Measurements from ENCODE around the gene SSR1. TPM values are rescaled to one million over a fixed set of nuclear protein-coding genes. Genes with fewer than 3 reads are reported as not detected.

The SSR1 gene
- total and polyA plus RNA-seq, 2 experiments from 2014 or later: 65.3 to 70.2 TPM

DNA sequence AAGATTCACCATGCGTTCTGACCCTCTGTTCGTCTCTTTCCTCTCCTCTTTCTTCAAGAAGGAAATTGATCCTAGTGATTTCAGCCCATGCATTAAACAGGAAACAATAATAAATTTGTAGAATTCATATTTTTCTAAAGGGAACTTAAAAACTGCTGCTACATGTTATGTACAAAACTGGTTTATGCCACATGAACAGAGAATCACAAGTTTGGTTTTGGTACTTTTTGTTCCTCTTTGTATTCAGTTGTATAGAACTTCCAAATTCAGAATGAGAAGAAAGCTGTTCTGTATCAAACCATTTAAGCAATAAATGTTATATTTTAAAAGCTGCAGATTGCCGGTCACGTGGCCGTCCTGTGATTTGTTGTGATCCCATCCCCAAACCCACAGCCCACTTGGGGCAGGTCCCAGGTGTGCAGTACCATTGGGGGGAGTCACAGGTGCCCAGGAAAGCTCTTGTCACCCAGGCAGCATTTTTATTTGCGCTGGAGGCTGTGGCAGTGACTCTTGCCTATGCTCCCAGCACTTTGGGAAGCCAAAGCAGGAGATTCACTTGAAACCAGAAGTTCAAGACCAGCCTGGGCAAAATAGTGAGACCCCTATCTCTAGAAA lies 61.2 kb downstream of the SSR1 start:
- H3K9me2 ChIP-seq (ENCODE audit: insufficient read depth): no peaks in the 10 kb centered on the region
- Mint-ChIP-seq H3K27me3 (ENCODE audit: insufficient read depth, low read depth, poor library complexity) (peaks cover 9% of the 10 kb centered on the region), H3K36me3 (ENCODE audit: low read depth) (peaks cover 17% of the 10 kb centered on the region; the same call in 2 of the 3 replicates), H3K9me3 (peaks cover 19% of the 10 kb centered on the region; the same call in 2 of the 3 replicates), H3K4me3 (no peak overlapping the region), H3K4me1 (no peaks in the 10 kb centered on the region), H3K27ac (no peak overlapping the region)
- no peak overlapping the region for H3K4me2 ChIP-seq
- no peak for ATAC-seq
- no peaks in the 10 kb centered on the region for H3K27me3 ChIP-seq (ENCODE audit: insufficient read depth)
- TF ChIP-seq ZNF331 (CRISPR knock-in tag; IDR thresholded peaks at IDR 0.05; ENCODE audit: low read depth) (no peak), STAT1 (IDR thresholded peaks at IDR 0.05; ENCODE audit: unreplicated experiment) (no peak), CREB1 (CRISPR knock-in tag; IDR thresholded peaks at IDR 0.05; ENCODE audit: low read depth) (no peak), NANOG (IDR thresholded peaks at IDR 0.05; ENCODE audit: borderline replicate concordance) (no peak), EZH2phosphoT487 (IDR thresholded peaks at IDR 0.05; ENCODE audit: unreplicated experiment) (no peak), EZH2 (IDR thresholded peaks at IDR 0.05; ENCODE audit: low read depth, unreplicated experiment) (no peak), CTCF (conservative IDR thresholded peaks at IDR 0.05; ENCODE audit: low read depth in 2 of 2) (no peak), JUNB (IDR thresholded peaks at IDR 0.05; ENCODE audit: unreplicated experiment) (no peak), POLR2AphosphoS5 (IDR thresholded peaks at IDR 0.05; ENCODE audit: low read depth) (no peak), ZNF114 (CRISPR knock-in tag; IDR thresholded peaks at IDR 0.05) (no peak)
- TF ChIP-seq, protein P1, sequence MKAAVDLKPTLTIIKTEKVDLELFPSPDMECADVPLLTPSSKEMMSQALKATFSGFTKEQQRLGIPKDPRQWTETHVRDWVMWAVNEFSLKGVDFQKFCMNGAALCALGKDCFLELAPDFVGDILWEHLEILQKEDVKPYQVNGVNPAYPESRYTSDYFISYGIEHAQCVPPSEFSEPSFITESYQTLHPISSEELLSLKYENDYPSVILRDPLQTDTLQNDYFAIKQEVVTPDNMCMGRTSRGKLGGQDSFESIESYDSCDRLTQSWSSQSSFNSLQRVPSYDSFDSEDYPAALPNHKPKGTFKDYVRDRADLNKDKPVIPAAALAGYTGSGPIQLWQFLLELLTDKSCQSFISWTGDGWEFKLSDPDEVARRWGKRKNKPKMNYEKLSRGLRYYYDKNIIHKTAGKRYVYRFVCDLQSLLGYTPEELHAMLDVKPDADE (IDR thresholded peaks at IDR 0.05): no peak
- TF ChIP-seq, protein P2, sequence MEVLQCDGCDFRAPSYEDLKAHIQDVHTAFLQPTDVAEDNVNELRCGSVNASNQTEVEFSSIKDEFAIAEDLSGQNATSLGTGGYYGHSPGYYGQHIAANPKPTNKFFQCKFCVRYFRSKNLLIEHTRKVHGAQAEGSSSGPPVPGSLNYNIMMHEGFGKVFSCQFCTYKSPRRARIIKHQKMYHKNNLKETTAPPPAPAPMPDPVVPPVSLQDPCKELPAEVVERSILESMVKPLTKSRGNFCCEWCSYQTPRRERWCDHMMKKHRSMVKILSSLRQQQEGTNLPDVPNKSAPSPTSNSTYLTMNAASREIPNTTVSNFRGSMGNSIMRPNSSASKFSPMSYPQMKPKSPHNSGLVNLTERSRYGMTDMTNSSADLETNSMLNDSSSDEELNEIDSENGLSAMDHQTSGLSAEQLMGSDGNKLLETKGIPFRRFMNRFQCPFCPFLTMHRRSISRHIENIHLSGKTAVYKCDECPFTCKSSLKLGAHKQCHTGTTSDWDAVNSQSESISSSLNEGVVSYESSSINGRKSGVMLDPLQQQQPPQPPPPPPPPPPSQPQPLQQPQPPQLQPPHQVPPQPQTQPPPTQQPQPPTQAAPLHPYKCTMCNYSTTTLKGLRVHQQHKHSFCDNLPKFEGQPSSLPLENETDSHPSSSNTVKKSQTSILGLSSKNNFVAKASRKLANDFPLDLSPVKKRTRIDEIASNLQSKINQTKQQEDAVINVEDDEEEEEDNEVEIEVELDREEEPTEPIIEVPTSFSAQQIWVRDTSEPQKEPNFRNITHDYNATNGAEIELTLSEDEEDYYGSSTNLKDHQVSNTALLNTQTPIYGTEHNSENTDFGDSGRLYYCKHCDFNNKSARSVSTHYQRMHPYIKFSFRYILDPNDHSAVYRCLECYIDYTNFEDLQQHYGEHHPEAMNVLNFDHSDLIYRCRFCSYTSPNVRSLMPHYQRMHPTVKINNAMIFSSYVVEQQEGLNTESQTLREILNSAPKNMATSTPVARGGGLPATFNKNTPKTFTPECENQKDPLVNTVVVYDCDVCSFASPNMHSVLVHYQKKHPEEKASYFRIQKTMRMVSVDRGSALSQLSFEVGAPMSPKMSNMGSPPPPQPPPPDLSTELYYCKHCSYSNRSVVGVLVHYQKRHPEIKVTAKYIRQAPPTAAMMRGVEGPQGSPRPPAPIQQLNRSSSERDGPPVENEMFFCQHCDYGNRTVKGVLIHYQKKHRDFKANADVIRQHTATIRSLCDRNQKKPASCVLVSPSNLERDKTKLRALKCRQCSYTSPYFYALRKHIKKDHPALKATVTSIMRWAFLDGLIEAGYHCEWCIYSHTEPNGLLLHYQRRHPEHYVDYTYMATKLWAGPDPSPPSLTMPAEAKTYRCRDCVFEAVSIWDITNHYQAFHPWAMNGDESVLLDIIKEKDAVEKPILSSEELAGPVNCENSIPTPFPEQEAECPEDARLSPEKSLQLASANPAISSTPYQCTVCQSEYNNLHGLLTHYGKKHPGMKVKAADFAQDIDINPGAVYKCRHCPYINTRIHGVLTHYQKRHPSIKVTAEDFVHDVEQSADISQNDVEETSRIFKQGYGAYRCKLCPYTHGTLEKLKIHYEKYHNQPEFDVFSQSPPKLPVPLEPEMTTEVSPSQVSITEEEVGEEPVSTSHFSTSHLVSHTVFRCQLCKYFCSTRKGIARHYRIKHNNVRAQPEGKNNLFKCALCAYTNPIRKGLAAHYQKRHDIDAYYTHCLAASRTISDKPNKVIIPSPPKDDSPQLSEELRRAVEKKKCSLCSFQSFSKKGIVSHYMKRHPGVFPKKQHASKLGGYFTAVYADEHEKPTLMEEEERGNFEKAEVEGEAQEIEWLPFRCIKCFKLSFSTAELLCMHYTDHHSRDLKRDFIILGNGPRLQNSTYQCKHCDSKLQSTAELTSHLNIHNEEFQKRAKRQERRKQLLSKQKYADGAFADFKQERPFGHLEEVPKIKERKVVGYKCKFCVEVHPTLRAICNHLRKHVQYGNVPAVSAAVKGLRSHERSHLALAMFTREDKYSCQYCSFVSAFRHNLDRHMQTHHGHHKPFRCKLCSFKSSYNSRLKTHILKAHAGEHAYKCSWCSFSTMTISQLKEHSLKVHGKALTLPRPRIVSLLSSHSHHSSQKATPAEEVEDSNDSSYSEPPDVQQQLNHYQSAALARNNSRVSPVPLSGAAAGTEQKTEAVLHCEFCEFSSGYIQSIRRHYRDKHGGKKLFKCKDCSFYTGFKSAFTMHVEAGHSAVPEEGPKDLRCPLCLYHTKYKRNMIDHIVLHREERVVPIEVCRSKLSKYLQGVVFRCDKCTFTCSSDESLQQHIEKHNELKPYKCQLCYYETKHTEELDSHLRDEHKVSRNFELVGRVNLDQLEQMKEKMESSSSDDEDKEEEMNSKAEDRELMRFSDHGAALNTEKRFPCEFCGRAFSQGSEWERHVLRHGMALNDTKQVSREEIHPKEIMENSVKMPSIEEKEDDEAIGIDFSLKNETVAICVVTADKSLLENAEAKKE (CRISPR knock-in tag; IDR thresholded peaks at IDR 0.05): no peak
- TF ChIP-seq, protein P3, sequence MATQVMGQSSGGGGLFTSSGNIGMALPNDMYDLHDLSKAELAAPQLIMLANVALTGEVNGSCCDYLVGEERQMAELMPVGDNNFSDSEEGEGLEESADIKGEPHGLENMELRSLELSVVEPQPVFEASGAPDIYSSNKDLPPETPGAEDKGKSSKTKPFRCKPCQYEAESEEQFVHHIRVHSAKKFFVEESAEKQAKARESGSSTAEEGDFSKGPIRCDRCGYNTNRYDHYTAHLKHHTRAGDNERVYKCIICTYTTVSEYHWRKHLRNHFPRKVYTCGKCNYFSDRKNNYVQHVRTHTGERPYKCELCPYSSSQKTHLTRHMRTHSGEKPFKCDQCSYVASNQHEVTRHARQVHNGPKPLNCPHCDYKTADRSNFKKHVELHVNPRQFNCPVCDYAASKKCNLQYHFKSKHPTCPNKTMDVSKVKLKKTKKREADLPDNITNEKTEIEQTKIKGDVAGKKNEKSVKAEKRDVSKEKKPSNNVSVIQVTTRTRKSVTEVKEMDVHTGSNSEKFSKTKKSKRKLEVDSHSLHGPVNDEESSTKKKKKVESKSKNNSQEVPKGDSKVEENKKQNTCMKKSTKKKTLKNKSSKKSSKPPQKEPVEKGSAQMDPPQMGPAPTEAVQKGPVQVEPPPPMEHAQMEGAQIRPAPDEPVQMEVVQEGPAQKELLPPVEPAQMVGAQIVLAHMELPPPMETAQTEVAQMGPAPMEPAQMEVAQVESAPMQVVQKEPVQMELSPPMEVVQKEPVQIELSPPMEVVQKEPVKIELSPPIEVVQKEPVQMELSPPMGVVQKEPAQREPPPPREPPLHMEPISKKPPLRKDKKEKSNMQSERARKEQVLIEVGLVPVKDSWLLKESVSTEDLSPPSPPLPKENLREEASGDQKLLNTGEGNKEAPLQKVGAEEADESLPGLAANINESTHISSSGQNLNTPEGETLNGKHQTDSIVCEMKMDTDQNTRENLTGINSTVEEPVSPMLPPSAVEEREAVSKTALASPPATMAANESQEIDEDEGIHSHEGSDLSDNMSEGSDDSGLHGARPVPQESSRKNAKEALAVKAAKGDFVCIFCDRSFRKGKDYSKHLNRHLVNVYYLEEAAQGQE (IDR thresholded peaks at IDR 0.05; ENCODE audit: unreplicated experiment): no peak
- no peak overlapping the region for H3K4me3 ChIP-seq
- no peaks in the 10 kb centered on the region for H4K20me1 ChIP-seq (replicated peaks; ENCODE audit: insufficient read depth)
- DNase-seq (ENCODE audit: low spot score): no peak
- no peaks in the 10 kb centered on the region for H3K4me1 ChIP-seq (ENCODE audit: insufficient read depth)
- H2AFZ ChIP-seq: no peak overlapping the region
- H3K36me3 ChIP-seq (ENCODE audit: insufficient read depth): no peaks in the 10 kb centered on the region
- H3K27ac ChIP-seq (ENCODE audit: low read depth): no peak overlapping the region
- H3K79me2 ChIP-seq (replicated peaks; ENCODE audit: insufficient read depth): no peaks in the 10 kb centered on the region
- no peaks in the 10 kb centered on the region for H3F3A ChIP-seq (replicated peaks; ENCODE audit: low read depth)
